T47D (cell line): ENCODE results near the gene MMD.
"Not testable (repeated sequence)": the region's sequence is repeated elsewhere in the genome, so short reads cannot be mapped to it uniquely, and the experiment has no call there.

Experiments used
- DNase-seq, 2 experiments: peaks; one replicate each; pipeline versions ENCODE4 v3.0.0 to v3.0.0-alpha.2; 2011 to 2012; ENCODE audit warnings: low read depth in 1 of 2, low spot score in 1 of 2
- JUND ChIP-seq: IDR thresholded peaks from 2 replicates; pipeline ENCODE4 v1.6.1; 2012; ENCODE audit warnings: low read depth
- in situ Hi-C: cut with HindIII; loops from 2 replicates; pipeline ENCODE4 v1.10.0; 2016; ENCODE audit warnings: low sequenced_read_pairs, low pct_unique_long_range_greater_than_20kb

MMD gene

GRCh38 chr17:55411463-55411855, 10.2 kb downstream of the MMD start:
- DNase-seq, result no peak
- TF ChIP-seq JUND, result no peak
- in situ Hi-C loops, result no loop called here

GRCh38 chr17:55410722-55411462, 10.7 kb downstream of the MMD start:
- no peak for DNase-seq
- in situ Hi-C loops, result no loop called here
- no peak for TF ChIP-seq JUND

- no peak for DNase-seq
- no peak for TF ChIP-seq JUND
- in situ Hi-C loops, result no loop called here
These were observed 12.4 kb downstream of the MMD start for GRCh38 chr17:55409030-55409800.

- no peak for DNase-seq
- TF ChIP-seq JUND, result no peak
- in situ Hi-C loops, result no loop called here
These were observed 13.7 kb downstream of the MMD start for GRCh38 chr17:55407641-55408566.

- no peak for TF ChIP-seq JUND
- in situ Hi-C loops, result no loop called here
- no peak for DNase-seq
These were observed 16.0 kb downstream of the MMD start for GRCh38 chr17:55405600-55405999.

- in situ Hi-C loops, DNase-seq: not testable (repeated sequence)
These were observed 17.4 kb downstream of the MMD start for GRCh38 chr17:55404197-55404596.

GRCh38 chr17:55402374-55402773, 19.3 kb downstream of the MMD start:
- in situ Hi-C loops, result no loop called here
- DNase-seq, result no peak
- no peak for TF ChIP-seq JUND

GRCh38 chr17:55398689-55399088, 22.9 kb downstream of the MMD start:
- in situ Hi-C loops, result no loop called here
- DNase-seq, result peak in 1 of 2 experiments; percentile 51
- no peak for TF ChIP-seq JUND

GRCh38 chr17:55395803-55396505, 25.7 kb downstream of the MMD start:
- TF ChIP-seq JUND, result no peak
- in situ Hi-C loops, result no loop called here
- no peak for DNase-seq

- in situ Hi-C loops, result no loop called here
- DNase-seq, result no peak
- no peak for TF ChIP-seq JUND
These were observed 27.1 kb downstream of the MMD start for GRCh38 chr17:55394357-55395021.

GRCh38 chr17:55391764-55392467, 29.7 kb downstream of the MMD start:
- in situ Hi-C loops, result no loop called here
- TF ChIP-seq JUND, result no peak
- no peak for DNase-seq
